Gastrocnemius medialis (tissue), 4 donors: ENCODE measurements around the gene LTBP1. TPM values are rescaled to one million over a fixed set of nuclear protein-coding genes. Genes with fewer than 3 reads are reported as not detected.
"Not testable (repeated sequence)": the region's sequence is repeated elsewhere in the genome, so short reads cannot be mapped to it uniquely, and the experiment has no call there.

ENCODE experiments used
- ATAC-seq, 2 donors: fragments of 150-250 bp; one replicate each; pipeline ENCODE4 v1.9.1; 2016
- DNase-seq, 2 donors: peaks; one replicate each; pipeline ENCODE4 v3.0.0-alpha.2; 2019
- H3K27ac ChIP-seq, 4 donors: fragments of 200-600 bp; sonication (generic); 1 replicate in 1 of 4; 2 replicates in 3 of 4; pipeline ENCODE4 v1.5.1; 2016 to 2018; ENCODE audit warnings: mild to moderate bottlenecking in 2 of 4, moderate library complexity in 1 of 4
- H3K27me3 ChIP-seq, 3 donors: fragments of 200-600 bp; sonication (generic) in 2 of 3; 1 replicate in 1 of 3; 2 replicates in 2 of 3; pipeline versions ENCODE4 v1.5.1 to v1.6.0; 2016 to 2019; ENCODE audit warnings: mild to moderate bottlenecking in 1 of 3, moderate library complexity in 1 of 3
- H3K36me3 ChIP-seq, 2 donors: fragments of 200-600 bp; sonication (generic) in 1 of 2; one replicate each; pipeline ENCODE4 v1.5.1; 2017 to 2018
- H3K4me1 ChIP-seq, 2 donors: fragments of 200-600 bp; sonication (generic) in 1 of 2; one replicate each; pipeline ENCODE4 v1.5.1; 2016 to 2017; ENCODE audit warnings: mild to moderate bottlenecking in 2 of 2
- H3K4me3 ChIP-seq, 4 donors: fragments of 200-600 bp; sonication (generic) in 3 of 4; 1 replicate in 1 of 4; 2 replicates in 3 of 4; pipeline ENCODE4 v1.5.1; 2016 to 2019; ENCODE audit warnings: mild to moderate bottlenecking in 2 of 4
- H3K9me3 ChIP-seq, 3 donors: fragments of 200-600 bp; sonication (generic) in 2 of 3; 1 replicate in 1 of 3; 2 replicates in 2 of 3; pipeline ENCODE4 v1.5.1; 2016 to 2019
- POLR2A ChIP-seq, 2 donors: fragments of 450-650 bp; IDR thresholded peaks; one replicate each; pipeline ENCODE4 v1.6.1; 2017; ENCODE audit warnings: antibody characterized with exemption in 2 of 2, mild to moderate bottlenecking in 2 of 2, moderate library complexity in 2 of 2
- in situ Hi-C, 4 donors: fragments of 200-750 bp; cut with MboI; loops; one replicate each; pipeline versions ENCODE4 v1.15.0 to v1.8.0; 2017; ENCODE audit warnings: low sequenced_read_pairs in 4 of 4
- intact Hi-C: fragments of 100-400 bp; cut with DNase I; formaldehyde crosslinking; loops from one replicate; pipeline ENCODE4 v1.15.1; 2023; ENCODE audit warnings: low total_unique reads
- total RNA-seq, 4 donors: library from RNA; depleted of rRNA; stranded (reverse); fragments of >200 nt; gene quantifications; one replicate each; pipeline versions ENCODE4 v1.1.0 to v1.2.3, GENCODE V29; 2016
- TF ChIP-seq, protein P1 (sequence below), 5 experiments: fragments of 450-650 bp in 3 of 5; fragments of 200-600 bp in 2 of 5; sonication (generic) in 2 of 5; IDR thresholded peaks in 4 of 5; conservative IDR thresholded peaks in 1 of 5; 1 replicate in 4 of 5; 2 replicates in 1 of 5; pipeline ENCODE4 v1.5.1; 2016 to 2019; ENCODE audit warnings: antibody characterized with exemption in 5 of 5, mild to moderate bottlenecking in 3 of 5, moderate library complexity in 3 of 5

LTBP1 gene
- total RNA-seq, 4 donors from 2014 or later = 8.0 to 42.8 (median 18.4) TPM

GRCh38 chr2:33388996-33389395, 442.2 kb downstream of the LTBP1 start:
- no peaks in the 10 kb centered on the region for H3K36me3 ChIP-seq
- no peaks in the 10 kb centered on the region for H3K27me3 ChIP-seq
- TF ChIP-seq POLR2A (IDR thresholded peaks at IDR 0.05) = no peak
- TF ChIP-seq, protein P1, sequence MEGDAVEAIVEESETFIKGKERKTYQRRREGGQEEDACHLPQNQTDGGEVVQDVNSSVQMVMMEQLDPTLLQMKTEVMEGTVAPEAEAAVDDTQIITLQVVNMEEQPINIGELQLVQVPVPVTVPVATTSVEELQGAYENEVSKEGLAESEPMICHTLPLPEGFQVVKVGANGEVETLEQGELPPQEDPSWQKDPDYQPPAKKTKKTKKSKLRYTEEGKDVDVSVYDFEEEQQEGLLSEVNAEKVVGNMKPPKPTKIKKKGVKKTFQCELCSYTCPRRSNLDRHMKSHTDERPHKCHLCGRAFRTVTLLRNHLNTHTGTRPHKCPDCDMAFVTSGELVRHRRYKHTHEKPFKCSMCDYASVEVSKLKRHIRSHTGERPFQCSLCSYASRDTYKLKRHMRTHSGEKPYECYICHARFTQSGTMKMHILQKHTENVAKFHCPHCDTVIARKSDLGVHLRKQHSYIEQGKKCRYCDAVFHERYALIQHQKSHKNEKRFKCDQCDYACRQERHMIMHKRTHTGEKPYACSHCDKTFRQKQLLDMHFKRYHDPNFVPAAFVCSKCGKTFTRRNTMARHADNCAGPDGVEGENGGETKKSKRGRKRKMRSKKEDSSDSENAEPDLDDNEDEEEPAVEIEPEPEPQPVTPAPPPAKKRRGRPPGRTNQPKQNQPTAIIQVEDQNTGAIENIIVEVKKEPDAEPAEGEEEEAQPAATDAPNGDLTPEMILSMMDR (IDR thresholded peaks at IDR 0.05 in 4 of 5, conservative IDR thresholded peaks at IDR 0.05 in 1 of 5) = no peak
- no peak overlapping the region for H3K27ac ChIP-seq
- intact Hi-C loops (no loop called here), in situ Hi-C loops (no loop called here)
- ATAC-seq (no peak), DNase-seq (no peak)
- no peaks in the 10 kb centered on the region for H3K9me3 ChIP-seq
- no peaks in the 10 kb centered on the region for H3K4me1 ChIP-seq
- no peak overlapping the region for H3K4me3 ChIP-seq

GRCh38 chr2:33389695-33390094, 442.9 kb downstream of the LTBP1 start:
- intact Hi-C loops, ATAC-seq, H3K27me3 ChIP-seq, H3K4me3 ChIP-seq, H3K4me1 ChIP-seq, in situ Hi-C loops, H3K36me3 ChIP-seq, H3K27ac ChIP-seq, DNase-seq, H3K9me3 ChIP-seq: not testable (repeated sequence)

GRCh38 chr2:33391529-33392255, 444.9 kb downstream of the LTBP1 start:
- intact Hi-C loops (no loop called here), in situ Hi-C loops (no loop called here)
- ATAC-seq = no peak
- Histone ChIP-seq H3K27me3 (no peaks in the 10 kb centered on the region), H3K9me3 (no peaks in the 10 kb centered on the region), H3K27ac (no peak overlapping the region), H3K36me3 (no peaks in the 10 kb centered on the region), H3K4me1 (no peaks in the 10 kb centered on the region), H3K4me3 (no peak overlapping the region)
- TF ChIP-seq, protein P1 (IDR thresholded peaks at IDR 0.05 in 4 of 5, conservative IDR thresholded peaks at IDR 0.05 in 1 of 5) = no peak
- no peak for TF ChIP-seq POLR2A (IDR thresholded peaks at IDR 0.05)
- DNase-seq = no peak

DNA sequence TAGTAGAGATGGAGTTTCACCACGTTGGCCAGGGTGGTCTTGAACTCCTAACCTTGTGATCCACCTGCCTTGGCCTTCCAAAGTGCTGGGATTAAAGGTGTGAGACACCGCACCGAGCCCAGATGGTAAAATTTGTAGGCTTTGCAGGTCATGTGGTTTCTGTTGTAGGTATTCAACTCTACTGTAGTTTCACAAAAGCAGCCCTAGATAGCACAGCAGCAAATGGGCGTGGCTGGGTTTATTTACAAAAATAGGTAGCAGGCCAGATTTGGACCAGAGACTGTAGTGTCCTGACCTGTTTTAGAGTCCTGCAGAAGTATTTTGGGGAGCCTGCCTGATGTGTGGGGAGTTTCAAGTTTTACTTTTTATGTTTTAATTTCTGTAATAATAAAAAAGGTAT, 445.6 kb downstream of the LTBP1 start:
- no peaks in the 10 kb centered on the region for H3K27me3 ChIP-seq
- H3K4me1 ChIP-seq = no peaks in the 10 kb centered on the region
- H3K27ac ChIP-seq = no peak overlapping the region
- TF ChIP-seq, protein P1 (IDR thresholded peaks at IDR 0.05 in 4 of 5, conservative IDR thresholded peaks at IDR 0.05 in 1 of 5) = no peak
- TF ChIP-seq POLR2A (IDR thresholded peaks at IDR 0.05) = no peak
- no peak overlapping the region for H3K4me3 ChIP-seq
- intact Hi-C loops = no loop called here
- ATAC-seq (no peak), DNase-seq (no peak)
- in situ Hi-C loops = no loop called here
- H3K9me3 ChIP-seq = no peaks in the 10 kb centered on the region
- no peaks in the 10 kb centered on the region for H3K36me3 ChIP-seq

- H3K4me1 ChIP-seq = no peaks in the 10 kb centered on the region
- H3K36me3 ChIP-seq = no peaks in the 10 kb centered on the region
- in situ Hi-C loops = no loop called here
- intact Hi-C loops = no loop called here
- no peak for DNase-seq
- H3K27ac ChIP-seq = no peak overlapping the region
- no peak for ATAC-seq
- H3K9me3 ChIP-seq = no peaks in the 10 kb centered on the region
- no peaks in the 10 kb centered on the region for H3K27me3 ChIP-seq
- no peak for TF ChIP-seq POLR2A (IDR thresholded peaks at IDR 0.05)
- TF ChIP-seq, protein P1 (IDR thresholded peaks at IDR 0.05 in 4 of 5, conservative IDR thresholded peaks at IDR 0.05 in 1 of 5) = no peak
- no peak overlapping the region for H3K4me3 ChIP-seq
These were observed 448.3 kb downstream of the LTBP1 start for GRCh38 chr2:33395034-33395433.
